DOHH2 (cell line): ENCODE data around the gene GALNT7.

Experiments used
- H3F3A ChIP-seq: fragments of 200-600 bp; sonication (generic), shearing (Covaris generic); 2 replicates; pipeline ENCODE4 v1.6.0; 2016; ENCODE audit warnings: antibody characterized with exemption, mild to moderate bottlenecking; ENCODE audit not compliant: control insufficient read depth, insufficient read depth
- H3K27ac ChIP-seq: fragments of 200-600 bp; sonication (generic); 2 replicates; pipeline ENCODE4 v1.5.1; 2014; ENCODE audit warnings: low read depth, mild to moderate bottlenecking, low read length, moderate library complexity
- H3K27me3 ChIP-seq: fragments of 200-600 bp; sonication (generic); 2 replicates; pipeline ENCODE4 v1.6.1; 2014; ENCODE audit warnings: mild to moderate bottlenecking, low read length, mixed read lengths; ENCODE audit not compliant: control insufficient read depth
- H3K36me3 ChIP-seq: fragments of 200-600 bp; sonication (generic); 2 replicates; pipeline ENCODE4 v1.6.1; 2014; ENCODE audit warnings: mild to moderate bottlenecking, low read length, moderate library complexity, mixed read lengths; ENCODE audit not compliant: control insufficient read depth
- H3K4me1 ChIP-seq: fragments of 200-600 bp; sonication (generic); 2 replicates; pipeline ENCODE4 v1.6.1; 2014; ENCODE audit warnings: mild to moderate bottlenecking, low read length, mixed read lengths; ENCODE audit not compliant: control insufficient read depth
- H3K4me2 ChIP-seq: fragments of 200-600 bp; sonication (generic); 2 replicates; pipeline ENCODE4 v1.6.0; 2014; ENCODE audit warnings: mild to moderate bottlenecking, low read length, moderate library complexity
- H3K4me3 ChIP-seq: fragments of 200-600 bp; sonication (generic); 2 replicates; pipeline ENCODE4 v1.5.1; 2014; ENCODE audit warnings: mild to moderate bottlenecking, low read length, mixed read lengths
- H3K79me2 ChIP-seq: fragments of 200-600 bp; sonication (generic); 2 replicates; pipeline ENCODE4 v1.6.1; 2014; ENCODE audit warnings: mild to moderate bottlenecking, low read length, mixed read lengths; ENCODE audit not compliant: control insufficient read depth
- H3K9me2 ChIP-seq: fragments of 200-600 bp; sonication (generic); replicated peaks from 2 replicates; pipeline ENCODE4 v1.6.1; 2014; ENCODE audit warnings: mild to moderate bottlenecking, low read length, mixed read lengths; ENCODE audit not compliant: control insufficient read depth
- H3K9me3 ChIP-seq: fragments of 200-600 bp; sonication (generic); 2 replicates; pipeline ENCODE4 v1.6.1; 2014; ENCODE audit warnings: antibody characterized with exemption, low read length, mixed read lengths; ENCODE audit not compliant: control insufficient read depth, insufficient read depth
- H4K20me1 ChIP-seq: fragments of 200-600 bp; sonication (generic); 2 replicates; pipeline ENCODE4 v1.6.0; 2014; ENCODE audit warnings: low read depth, mild to moderate bottlenecking, antibody characterized with exemption, low read length, moderate library complexity; ENCODE audit not compliant: control insufficient read depth, insufficient read depth
- EZH2phosphoT487 ChIP-seq: fragments of 200-600 bp; sonication (generic); IDR thresholded peaks from 2 replicates; pipeline ENCODE4 v1.6.1; 2017; ENCODE audit warnings: borderline replicate concordance, mild to moderate bottlenecking, antibody characterized with exemption, low read length, moderate library complexity, mixed read lengths
- TF ChIP-seq, protein P1 (sequence below): fragments of 200-600 bp; sonication (generic); IDR thresholded peaks from one replicate; pipeline ENCODE4 v1.5.1; 2014; ENCODE audit warnings: antibody characterized with exemption, mild to moderate bottlenecking, low read depth, low read length; ENCODE audit not compliant: poor library complexity, severe bottlenecking

Gene GALNT7

DNA sequence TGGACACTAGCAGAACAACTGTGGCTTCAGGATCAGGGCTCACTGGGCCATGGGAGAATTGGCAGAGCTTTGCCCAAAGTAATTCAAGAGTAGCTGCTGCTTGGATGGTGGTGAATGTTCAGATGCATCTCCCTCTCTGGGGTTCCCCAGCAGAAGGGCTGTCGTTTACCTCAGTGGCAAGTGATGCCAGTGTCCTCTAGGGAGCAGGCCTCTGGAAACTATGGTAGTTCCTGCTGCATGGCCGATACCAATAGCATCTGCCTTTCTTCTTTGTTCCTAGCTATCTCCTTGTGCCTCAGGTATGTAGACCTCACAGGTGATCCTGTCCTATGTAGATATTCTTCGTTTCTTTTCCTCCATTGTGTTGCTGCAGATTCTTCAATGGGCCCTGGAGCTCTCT is 139.2 kb downstream of the GALNT7 start:
- H4K20me1 ChIP-seq = no peaks in the 10 kb centered on the region
- H3K9me3 ChIP-seq = peaks cover 3% of the 10 kb centered on the region; the same call in 1 of the 2 replicates
- no peaks in the 10 kb centered on the region for H3K9me2 ChIP-seq
- no peak overlapping the region for H3K4me3 ChIP-seq
- no peaks in the 10 kb centered on the region for H3K79me2 ChIP-seq
- H3K27ac ChIP-seq = no peak overlapping the region
- no peaks in the 10 kb centered on the region for H3K4me1 ChIP-seq
- TF ChIP-seq EZH2phosphoT487 = no peak
- TF ChIP-seq, protein P1, sequence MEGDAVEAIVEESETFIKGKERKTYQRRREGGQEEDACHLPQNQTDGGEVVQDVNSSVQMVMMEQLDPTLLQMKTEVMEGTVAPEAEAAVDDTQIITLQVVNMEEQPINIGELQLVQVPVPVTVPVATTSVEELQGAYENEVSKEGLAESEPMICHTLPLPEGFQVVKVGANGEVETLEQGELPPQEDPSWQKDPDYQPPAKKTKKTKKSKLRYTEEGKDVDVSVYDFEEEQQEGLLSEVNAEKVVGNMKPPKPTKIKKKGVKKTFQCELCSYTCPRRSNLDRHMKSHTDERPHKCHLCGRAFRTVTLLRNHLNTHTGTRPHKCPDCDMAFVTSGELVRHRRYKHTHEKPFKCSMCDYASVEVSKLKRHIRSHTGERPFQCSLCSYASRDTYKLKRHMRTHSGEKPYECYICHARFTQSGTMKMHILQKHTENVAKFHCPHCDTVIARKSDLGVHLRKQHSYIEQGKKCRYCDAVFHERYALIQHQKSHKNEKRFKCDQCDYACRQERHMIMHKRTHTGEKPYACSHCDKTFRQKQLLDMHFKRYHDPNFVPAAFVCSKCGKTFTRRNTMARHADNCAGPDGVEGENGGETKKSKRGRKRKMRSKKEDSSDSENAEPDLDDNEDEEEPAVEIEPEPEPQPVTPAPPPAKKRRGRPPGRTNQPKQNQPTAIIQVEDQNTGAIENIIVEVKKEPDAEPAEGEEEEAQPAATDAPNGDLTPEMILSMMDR = no peak
- peaks cover 63% of the 10 kb centered on the region for H3K36me3 ChIP-seq
- no peaks in the 10 kb centered on the region for H3K27me3 ChIP-seq
- H3K4me2 ChIP-seq = no peak overlapping the region
- no peaks in the 10 kb centered on the region for H3F3A ChIP-seq

DNA sequence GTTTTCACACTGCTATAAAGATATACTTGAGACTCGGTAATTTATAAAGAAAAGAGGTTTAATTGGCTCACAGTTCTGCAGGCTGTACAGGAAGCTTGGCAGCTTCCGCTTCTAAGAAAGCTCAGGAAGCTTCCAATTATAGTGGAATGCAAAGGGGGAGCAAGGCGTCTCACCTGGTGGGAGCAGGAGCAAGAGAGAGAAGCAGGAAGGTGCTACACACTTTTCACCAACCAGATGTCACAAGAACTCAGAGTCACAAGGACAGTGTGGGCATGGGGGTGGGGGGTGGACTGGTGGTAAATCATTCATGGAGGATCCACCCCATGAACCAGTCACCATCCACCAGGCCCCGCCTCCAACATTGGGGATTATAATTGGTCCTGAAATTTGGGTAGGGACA is 142.8 kb downstream of the GALNT7 start:
- peaks cover 55% of the 10 kb centered on the region for H3K36me3 ChIP-seq
- TF ChIP-seq, protein P1 = no peak
- no peak for TF ChIP-seq EZH2phosphoT487

DNA sequence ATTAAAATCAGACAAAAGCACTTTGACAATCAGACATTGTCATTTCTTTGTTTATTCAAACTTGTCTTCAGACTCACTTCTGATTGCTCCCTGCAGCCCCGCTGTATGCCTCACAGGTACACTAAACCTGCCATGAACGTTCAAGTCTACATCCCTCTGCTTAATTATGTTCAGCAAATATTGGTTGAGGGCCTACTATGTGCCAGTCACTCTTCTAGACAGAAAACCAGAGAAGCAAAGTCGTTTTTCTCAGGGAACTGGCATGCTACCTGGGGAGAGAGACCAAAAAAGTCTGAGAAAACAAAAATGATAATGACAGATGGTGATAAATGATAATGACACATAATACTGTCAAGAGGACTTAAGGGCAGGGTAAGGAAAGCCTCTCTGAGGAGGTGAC is 146.1 kb downstream of the GALNT7 start:
- no peaks in the 10 kb centered on the region for H3K79me2 ChIP-seq
- H3K36me3 ChIP-seq = peaks cover 64% of the 10 kb centered on the region
- H3K27ac ChIP-seq = no peak overlapping the region
- peaks cover 18% of the 10 kb centered on the region for H3K4me1 ChIP-seq
- no peak overlapping the region for H3K4me2 ChIP-seq
- H3K9me2 ChIP-seq = no peaks in the 10 kb centered on the region
- peaks cover 12% of the 10 kb centered on the region for H3F3A ChIP-seq
- no peaks in the 10 kb centered on the region for H3K27me3 ChIP-seq
- TF ChIP-seq, protein P1 = no peak
- no peak for TF ChIP-seq EZH2phosphoT487
- H3K4me3 ChIP-seq = no peak overlapping the region
- H4K20me1 ChIP-seq = no peaks in the 10 kb centered on the region
- no peaks in the 10 kb centered on the region for H3K9me3 ChIP-seq

More for the DNA sequence above, 142.8 kb downstream of the GALNT7 start:
- Histone ChIP-seq H3K9me3 (no peaks in the 10 kb centered on the region), H4K20me1 (no peaks in the 10 kb centered on the region), H3K4me1 (no peaks in the 10 kb centered on the region), H3K79me2 (no peaks in the 10 kb centered on the region), H3K9me2 (no peaks in the 10 kb centered on the region), H3K4me3 (no peak overlapping the region), H3K27me3 (no peaks in the 10 kb centered on the region), H3F3A (no peaks in the 10 kb centered on the region), H3K27ac (no peak overlapping the region), H3K4me2 (no peak overlapping the region)
